Endothelial cell of umbilical vein (primary cell): ENCODE measurements around the gene TSEN15. TPM values are rescaled to one million over a fixed set of nuclear protein-coding genes. Genes with fewer than 3 reads are reported as not detected.

Source experiments
- BruUV-seq: library from RNA; stranded (reverse); fragments of 400-500 nt; replicated peaks from 2 replicates; lab custom pipeline; 2021; lab: Mats Ljungman, UMichigan
- CTCF ChIA-PET: fragments of 300-600, 350-600 bp; sonication (Branson Sonifier 250); formaldehyde crosslinking; loops from one replicate; lab custom pipeline; 2021; ENCODE audit warnings: antibody characterized with exemption, inconsistent platforms; lab: Charles Lee
- POLR2A ChIA-PET: fragments of 300-600, 350-600 bp; sonication (Branson Sonifier 250); formaldehyde crosslinking; loops from one replicate; lab custom pipeline; 2021; ENCODE audit warnings: antibody characterized with exemption, inconsistent platforms; lab: Charles Lee
- DNase-seq: peaks from one replicate; pipeline ENCODE4 v3.0.0-alpha.2; 2011; ENCODE audit warnings: low read depth, low spot score
- FAIRE-seq: peaks from 2 replicates; lab custom pipeline; 2011; peaks lifted over from hg19 to GRCh38; lab: Jason Lieb, UNC
- H2AFZ ChIP-seq: 2 replicates; pipeline ENCODE4 v1.6.0; 2012; ENCODE audit warnings: low read depth, low read length, control low read depth, inconsistent platforms
- H3K27ac ChIP-seq: 2 replicates; pipeline ENCODE4 v1.5.1; 2011; ENCODE audit warnings: low read depth, mild to moderate bottlenecking, control low read depth, low read length, moderate library complexity; ENCODE audit not compliant: insufficient read depth
- H3K27me3 ChIP-seq, 2 experiments: 2 replicates each; pipeline versions ENCODE4 v1.6.0 to v1.6.1; 2011; ENCODE audit warnings: low read length in 2 of 2, mixed read lengths in 1 of 2; ENCODE audit not compliant: control insufficient read depth in 2 of 2, insufficient read depth in 2 of 2
- H3K36me3 ChIP-seq, 2 experiments: 2 replicates in 1 of 2; 3 replicates in 1 of 2; pipeline ENCODE4 v1.5.1; 2011; ENCODE audit warnings: low read length in 2 of 2, mild to moderate bottlenecking in 1 of 2, moderate library complexity in 1 of 2; ENCODE audit not compliant: control insufficient read depth in 2 of 2, insufficient read depth in 2 of 2; ENCODE audit errors: extremely low read depth in 1 of 2
- H3K4me1 ChIP-seq: 3 replicates; pipeline ENCODE4 v1.5.1; 2011; ENCODE audit warnings: mild to moderate bottlenecking, low read length; ENCODE audit not compliant: control insufficient read depth, insufficient read depth; ENCODE audit errors: extremely low read depth
- H3K4me2 ChIP-seq: 2 replicates; pipeline ENCODE4 v1.6.1; 2011; ENCODE audit warnings: low read length, control low read depth, mixed read lengths; ENCODE audit not compliant: insufficient read depth
- H3K4me3 ChIP-seq, 3 experiments: fragments of 200-600 bp in 1 of 3; sonication (generic), shearing (Covaris generic) in 1 of 3; replicated peaks in 1 of 3; 2 replicates each; pipeline ENCODE4 v1.5.1; 2011 to 2016; ENCODE audit warnings: control low read depth in 3 of 3, low read length in 3 of 3, mild to moderate bottlenecking in 2 of 3, inconsistent platforms in 1 of 3, low read depth in 1 of 3, moderate library complexity in 1 of 3; ENCODE audit not compliant: insufficient read depth in 1 of 3
- H3K79me2 ChIP-seq: 2 replicates; pipeline ENCODE4 v1.6.0; 2012; ENCODE audit warnings: low read length, inconsistent platforms; ENCODE audit not compliant: control insufficient read depth, insufficient read depth
- H3K9ac ChIP-seq: replicated peaks from 2 replicates; pipeline ENCODE3; 2011; ENCODE audit warnings: low read length, control low read depth; ENCODE audit not compliant: insufficient read depth; ENCODE audit errors: extremely low read depth
- H3K9me1 ChIP-seq: replicated peaks from 3 replicates; pipeline ENCODE4 v1.6.0; 2011; ENCODE audit warnings: mild to moderate bottlenecking, low read length; ENCODE audit not compliant: control insufficient read depth, insufficient read depth; ENCODE audit errors: extremely low read depth
- H3K9me3 ChIP-seq: replicated peaks from 2 replicates; pipeline ENCODE4 v1.5.1; 2012; ENCODE audit warnings: low read length, inconsistent platforms; ENCODE audit not compliant: control insufficient read depth, insufficient read depth
- H4K20me1 ChIP-seq: replicated peaks from 2 replicates; pipeline ENCODE3; 2011; ENCODE audit warnings: mild to moderate bottlenecking, low read length; ENCODE audit not compliant: control insufficient read depth, insufficient read depth; ENCODE audit errors: extremely low read depth
- EZH2 ChIP-seq: IDR thresholded peaks from 2 replicates; pipeline ENCODE4 v1.6.1; 2012; ENCODE audit warnings: borderline replicate concordance, low read depth, mild to moderate bottlenecking, moderate library complexity, low read length, inconsistent platforms; ENCODE audit not compliant: severe bottlenecking
- FOS ChIP-seq: IDR thresholded peaks from 2 replicates; pipeline ENCODE4 v1.6.1; 2011; ENCODE audit warnings: mild to moderate bottlenecking, low read length, moderate library complexity, borderline replicate concordance; ENCODE audit not compliant: insufficient read depth
- GATA2 ChIP-seq: IDR thresholded peaks from 2 replicates; pipeline ENCODE4 v1.7.0; 2011; ENCODE audit warnings: low read depth, mild to moderate bottlenecking, moderate library complexity, mixed read lengths, low read length; ENCODE audit not compliant: insufficient read length, insufficient read depth
- JUN ChIP-seq: IDR thresholded peaks from 2 replicates; pipeline ENCODE4 v1.6.1; 2011; ENCODE audit warnings: borderline replicate concordance, low read depth; ENCODE audit not compliant: insufficient read length, insufficient read depth
- MYC ChIP-seq: IDR thresholded peaks from one replicate; pipeline ENCODE4 v1.6.1; 2011; ENCODE audit warnings: mild to moderate bottlenecking, low read depth, low read length
- POLR2A ChIP-seq: IDR thresholded peaks from 2 replicates; pipeline ENCODE4 v1.6.1; 2012; ENCODE audit warnings: low read depth, mild to moderate bottlenecking, control low read depth, low read length
- POLR2AphosphoS5 ChIP-seq: IDR thresholded peaks from 2 replicates; pipeline ENCODE4 v1.6.1; 2012; ENCODE audit warnings: low read depth, mild to moderate bottlenecking, control low read depth, low read length, moderate library complexity; ENCODE audit not compliant: insufficient read depth
- dilution Hi-C: fragments of 300-500 bp; cut with MboI; formaldehyde crosslinking; loops from one replicate; pipeline ENCODE4 v1.15.0; 2019; ENCODE audit warnings: low sequenced_read_pairs; ENCODE audit not compliant: extremely low pct_ligation_motif_present
- intact Hi-C: fragments of 100-400 bp; cut with micrococcal nuclease; formaldehyde crosslinking; loops from one replicate; pipeline ENCODE4 v1.10.0; 2022
- polyA plus RNA-seq, 4 experiments: library from polyadenylated mRNA; depleted of rRNA in 3 of 4; stranded (reverse) in 3 of 4; unstranded in 1 of 4; fragments of >200 nt; gene quantifications; 2 replicates each; pipeline versions ENCODE4 v1.2.1 to v1.2.3, GENCODE V29; 2011 to 2012; ENCODE audit warnings: missing spikeins in 1 of 4
- total RNA-seq: library from RNA; stranded (reverse); gene quantifications from 2 replicates; pipeline ENCODE4 v1.2.3, GENCODE V29; 2021
- TF ChIP-seq, protein P1 (sequence below): IDR thresholded peaks from 2 replicates; pipeline ENCODE4 v1.6.1; 2011; ENCODE audit not compliant: insufficient read depth, insufficient read length
- TF ChIP-seq, protein P2 (sequence below), 2 donors: IDR thresholded peaks; 1 replicate in 1 of 2; 2 replicates in 1 of 2; pipeline ENCODE4 v1.5.1; 2011; ENCODE audit warnings: low read length in 2 of 2, mild to moderate bottlenecking in 2 of 2, moderate library complexity in 2 of 2, control low read depth in 1 of 2, inconsistent platforms in 1 of 2, low read depth in 1 of 2; ENCODE audit not compliant: insufficient read depth in 1 of 2; ENCODE audit errors: extremely low read depth in 1 of 2

TSEN15 gene
- total and polyA plus RNA-seq, 2 donors (not counting 3 experiments of a cell fraction or from before 2014, with no cell fraction given), result 20.6 to 25.8 TPM

DNA sequence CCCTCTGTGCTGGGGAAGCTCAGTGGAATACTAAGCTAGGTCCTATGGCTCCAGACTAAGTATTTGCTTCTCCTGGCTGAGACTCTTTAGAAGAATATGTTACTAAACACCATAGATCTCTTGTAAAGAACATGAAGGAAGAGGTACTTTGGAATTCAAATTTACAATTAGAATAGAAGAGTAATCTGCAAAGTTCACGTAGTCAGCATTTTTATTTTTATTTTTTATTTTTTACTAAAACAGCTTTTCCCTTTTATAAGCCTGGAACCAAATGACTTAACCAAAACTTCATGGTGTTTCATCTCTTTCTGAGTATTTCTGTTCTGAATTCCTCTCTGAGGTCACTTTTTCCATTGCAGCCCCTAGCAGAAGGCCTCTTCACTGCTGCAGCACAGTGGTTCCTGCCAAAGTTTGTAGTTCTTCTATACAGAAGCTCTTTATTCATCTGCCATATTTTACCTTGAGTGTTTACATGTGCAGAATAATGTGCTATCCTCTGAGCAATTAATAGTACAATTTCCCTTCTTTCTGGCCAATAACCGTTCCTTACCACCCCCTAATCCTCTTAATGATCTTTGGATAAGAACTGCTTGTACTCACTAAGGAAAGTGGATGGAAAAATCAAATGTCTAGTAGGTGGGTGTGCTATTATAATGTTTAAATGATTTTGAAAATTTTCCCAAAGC, 27.2 kb downstream of the TSEN15 start:
- ChIA-PET CTCF (interaction anchor here (1.2 to 4.3 kb wide), 4 partner anchors 37 to 585 kb away, joined by 5 to 143 read pairs (median 5); no protein-coding TSS in a partner anchor), POLR2A (no interaction called here)
- intact Hi-C loops (loop anchor here (10.0 kb wide), 1 partner anchor 416 kb away; no protein-coding TSS in a partner anchor), dilution Hi-C loops (no loop called here)
- H3K4me2 ChIP-seq, result no peak overlapping the region
- H3K27me3 ChIP-seq, result no peaks in the 10 kb centered on the region
- H3K27ac ChIP-seq, result no peak overlapping the region
- no peaks in the 10 kb centered on the region for H4K20me1 ChIP-seq
- H3K9me3 ChIP-seq, result no peaks in the 10 kb centered on the region
- no peak overlapping the region for H3K9ac ChIP-seq
- TF ChIP-seq, protein P1, sequence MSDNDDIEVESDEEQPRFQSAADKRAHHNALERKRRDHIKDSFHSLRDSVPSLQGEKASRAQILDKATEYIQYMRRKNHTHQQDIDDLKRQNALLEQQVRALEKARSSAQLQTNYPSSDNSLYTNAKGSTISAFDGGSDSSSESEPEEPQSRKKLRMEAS, result no peak
- no peak for TF ChIP-seq POLR2AphosphoS5
- no peak for TF ChIP-seq EZH2
- TF ChIP-seq MYC, result no peak
- TF ChIP-seq GATA2, result no peak
- BruUV-seq, result no TSS peak
- no peaks in the 10 kb centered on the region for H3K79me2 ChIP-seq
- no peaks in the 10 kb centered on the region for H3K4me1 ChIP-seq
- H2AFZ ChIP-seq, result no peak overlapping the region
- no peak for DNase-seq
- no peaks in the 10 kb centered on the region for H3K36me3 ChIP-seq
- H3K9me1 ChIP-seq, result no peaks in the 10 kb centered on the region
- no peak overlapping the region for H3K4me3 ChIP-seq
- no peak for FAIRE-seq

DNA sequence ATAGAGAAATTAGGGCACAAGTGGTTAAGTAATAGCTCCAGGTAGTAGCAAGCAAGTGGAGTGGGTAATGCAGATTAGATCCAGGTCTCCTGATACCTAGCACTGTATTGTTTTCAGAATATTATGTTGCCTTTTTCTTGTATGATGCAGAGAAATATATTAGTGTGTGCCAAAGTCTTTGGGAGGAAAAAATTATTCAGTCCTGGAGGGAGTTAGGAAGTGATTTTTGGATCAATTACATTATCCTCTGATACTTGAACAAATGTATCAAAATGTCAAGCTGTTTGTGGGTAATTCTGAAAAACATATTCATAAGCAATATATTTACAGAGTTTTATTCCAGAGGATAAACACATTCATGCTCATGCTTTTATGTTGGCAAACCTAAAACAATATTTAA, 28.8 kb downstream of the TSEN15 start:
- Histone ChIP-seq H3K79me2 (no peaks in the 10 kb centered on the region), H4K20me1 (no peaks in the 10 kb centered on the region), H3K27me3 (no peaks in the 10 kb centered on the region), H3K9me1 (no peaks in the 10 kb centered on the region), H3K4me2 (no peak overlapping the region), H3K36me3 (no peaks in the 10 kb centered on the region), H3K4me3 (no peak overlapping the region), H3K4me1 (no peaks in the 10 kb centered on the region), H3K9ac (no peak overlapping the region), H3K27ac (no peak overlapping the region), H2AFZ (no peak overlapping the region), H3K9me3 (no peaks in the 10 kb centered on the region)
- intact Hi-C loops (no loop called here), dilution Hi-C loops (no loop called here)
- POLR2A ChIA-PET, result no interaction called here
- TF ChIP-seq POLR2A (no peak), MYC (no peak), POLR2AphosphoS5 (no peak), JUN (no peak), GATA2 (no peak), FOS (no peak), EZH2 (no peak)
- TF ChIP-seq, protein P1, result no peak
- TF ChIP-seq, protein P2, sequence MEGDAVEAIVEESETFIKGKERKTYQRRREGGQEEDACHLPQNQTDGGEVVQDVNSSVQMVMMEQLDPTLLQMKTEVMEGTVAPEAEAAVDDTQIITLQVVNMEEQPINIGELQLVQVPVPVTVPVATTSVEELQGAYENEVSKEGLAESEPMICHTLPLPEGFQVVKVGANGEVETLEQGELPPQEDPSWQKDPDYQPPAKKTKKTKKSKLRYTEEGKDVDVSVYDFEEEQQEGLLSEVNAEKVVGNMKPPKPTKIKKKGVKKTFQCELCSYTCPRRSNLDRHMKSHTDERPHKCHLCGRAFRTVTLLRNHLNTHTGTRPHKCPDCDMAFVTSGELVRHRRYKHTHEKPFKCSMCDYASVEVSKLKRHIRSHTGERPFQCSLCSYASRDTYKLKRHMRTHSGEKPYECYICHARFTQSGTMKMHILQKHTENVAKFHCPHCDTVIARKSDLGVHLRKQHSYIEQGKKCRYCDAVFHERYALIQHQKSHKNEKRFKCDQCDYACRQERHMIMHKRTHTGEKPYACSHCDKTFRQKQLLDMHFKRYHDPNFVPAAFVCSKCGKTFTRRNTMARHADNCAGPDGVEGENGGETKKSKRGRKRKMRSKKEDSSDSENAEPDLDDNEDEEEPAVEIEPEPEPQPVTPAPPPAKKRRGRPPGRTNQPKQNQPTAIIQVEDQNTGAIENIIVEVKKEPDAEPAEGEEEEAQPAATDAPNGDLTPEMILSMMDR (IDR thresholded peaks at IDR 0.05; ENCODE audit: extremely low read depth in 1 of 2, insufficient read depth in 1 of 2, low read depth in 1 of 2, low read length in 2 of 2), result no peak
- no peak for FAIRE-seq
- DNase-seq, result no peak
- CTCF ChIA-PET, result interaction anchor here (1.0 to 1.9 kb wide), 4 partner anchors 141 to 584 kb away, joined by 3 to 7 read pairs (median 5); no protein-coding TSS in a partner anchor
- no TSS peak for BruUV-seq
